HG03108 (cell line): ENCODE results near the gene CLCN4.
A peak's percentile ranks its signal among the peaks of the same experiment; 100 is the strongest.

Experiments used
- ATAC-seq: cut with Tn5 transposase; IDR thresholded peaks from one replicate; pipeline ENCODE4 v1.9.1; 2021; ENCODE audit warnings: moderate library complexity; ENCODE audit not compliant: unreplicated experiment

CLCN4 gene

DNA sequence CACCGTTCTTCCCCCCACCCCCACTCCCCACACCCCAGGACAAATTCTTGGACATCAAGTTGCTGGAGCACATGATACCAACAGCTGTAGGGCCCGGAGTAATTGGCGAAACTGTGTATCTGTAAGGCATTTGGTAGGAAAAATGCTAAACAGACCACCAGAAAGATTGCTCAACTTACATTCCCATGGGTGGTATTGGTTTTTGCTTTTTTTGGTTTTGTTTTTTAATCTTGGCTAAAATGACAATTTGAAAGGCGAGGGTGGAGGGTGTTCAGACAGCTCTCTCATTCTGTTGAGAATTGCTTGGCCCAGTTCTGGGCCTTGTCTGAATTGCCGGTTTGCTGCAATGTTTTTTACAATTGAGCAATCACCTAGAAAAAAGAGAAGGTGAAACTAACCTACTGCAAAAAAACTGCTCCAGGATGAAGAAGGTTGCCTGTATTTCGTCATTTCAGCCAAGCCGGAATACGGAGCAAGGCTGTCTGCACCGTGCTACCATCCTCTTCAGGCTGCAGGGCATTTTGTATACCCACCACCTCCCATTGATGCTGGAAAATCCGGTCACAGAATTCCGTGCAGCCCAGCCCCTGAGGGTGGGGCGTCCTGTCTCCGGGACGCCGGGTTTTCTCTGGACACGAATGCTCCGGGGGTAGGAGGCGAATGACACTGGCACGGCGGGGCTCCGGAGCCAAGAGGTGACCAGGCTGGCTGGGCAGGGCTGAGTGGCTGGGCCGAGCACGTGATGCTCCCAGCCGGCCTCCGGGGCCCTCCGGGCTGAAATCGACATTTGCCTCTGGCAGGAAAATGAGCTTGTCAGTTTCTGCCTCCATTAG is at the start of gene CLCN4:
CLCN4 (plus strand) TSS at position 777 of the 833 bp plus-strand sequence. CDS start 28,058 bp downstream, outside the sequence.
- peak; percentile 57 for ATAC-seq

DNA sequence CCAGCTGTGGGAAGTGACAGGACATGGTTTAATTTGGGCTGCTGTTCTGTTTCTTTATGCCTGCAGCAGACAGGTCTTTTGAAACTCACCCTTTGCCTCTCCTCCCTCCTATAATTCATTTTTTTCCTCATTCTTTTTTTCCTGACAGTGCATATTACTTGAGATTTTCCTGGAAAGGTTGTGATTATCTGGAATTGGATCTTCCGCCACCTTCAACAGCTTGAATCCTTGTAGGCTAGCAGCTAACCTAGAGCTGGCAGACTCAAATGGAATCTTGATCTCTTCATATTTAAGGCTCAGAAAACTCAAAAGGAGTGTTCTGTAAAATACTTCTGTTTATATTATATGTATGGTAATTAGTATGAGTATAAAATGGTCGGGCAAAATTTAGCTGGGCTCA is 49.3 kb upstream of the CLCN4 start:
- no peak for ATAC-seq

DNA sequence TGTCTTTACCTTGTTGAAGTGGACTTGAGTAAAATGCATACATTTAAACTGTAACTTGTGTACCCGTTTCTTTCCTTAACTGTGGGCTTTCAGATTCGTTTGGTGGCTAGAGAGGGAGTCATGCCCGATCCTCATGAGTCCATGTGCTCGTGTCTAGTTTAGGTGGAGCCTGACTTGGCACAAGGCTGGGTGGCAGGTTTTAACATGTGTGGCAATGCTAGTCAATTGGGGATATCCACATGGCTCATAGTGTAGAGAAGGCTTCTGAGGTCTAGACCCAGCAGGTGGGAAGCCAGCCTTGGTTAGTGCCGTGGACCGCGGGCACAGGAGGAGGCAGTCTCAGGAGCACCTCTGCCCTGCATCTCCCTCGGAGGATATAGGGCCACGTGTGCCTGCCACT is 48.5 kb upstream of the CLCN4 start:
- no peak for ATAC-seq

DNA sequence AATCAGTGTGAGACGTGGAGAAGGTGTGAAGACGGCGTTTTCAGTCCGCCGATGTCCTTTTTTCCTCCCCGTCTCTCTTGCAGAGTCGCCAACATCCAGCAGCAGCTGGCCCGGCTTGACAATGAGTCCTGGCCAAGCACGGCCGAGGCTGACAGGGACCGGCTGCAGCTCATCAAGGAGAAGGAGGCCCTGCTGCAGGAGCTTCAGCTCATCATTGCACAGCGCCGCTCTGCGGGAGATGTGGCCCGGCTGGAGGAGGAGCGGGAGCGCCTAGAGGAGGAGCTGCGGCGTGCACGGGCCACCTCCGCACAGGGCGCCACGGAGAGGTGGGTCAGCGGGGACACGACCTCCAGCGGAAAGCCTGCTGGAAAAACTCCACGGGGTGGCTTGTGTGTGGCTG is 47.1 kb upstream of the CLCN4 start:
- no peak for ATAC-seq

DNA sequence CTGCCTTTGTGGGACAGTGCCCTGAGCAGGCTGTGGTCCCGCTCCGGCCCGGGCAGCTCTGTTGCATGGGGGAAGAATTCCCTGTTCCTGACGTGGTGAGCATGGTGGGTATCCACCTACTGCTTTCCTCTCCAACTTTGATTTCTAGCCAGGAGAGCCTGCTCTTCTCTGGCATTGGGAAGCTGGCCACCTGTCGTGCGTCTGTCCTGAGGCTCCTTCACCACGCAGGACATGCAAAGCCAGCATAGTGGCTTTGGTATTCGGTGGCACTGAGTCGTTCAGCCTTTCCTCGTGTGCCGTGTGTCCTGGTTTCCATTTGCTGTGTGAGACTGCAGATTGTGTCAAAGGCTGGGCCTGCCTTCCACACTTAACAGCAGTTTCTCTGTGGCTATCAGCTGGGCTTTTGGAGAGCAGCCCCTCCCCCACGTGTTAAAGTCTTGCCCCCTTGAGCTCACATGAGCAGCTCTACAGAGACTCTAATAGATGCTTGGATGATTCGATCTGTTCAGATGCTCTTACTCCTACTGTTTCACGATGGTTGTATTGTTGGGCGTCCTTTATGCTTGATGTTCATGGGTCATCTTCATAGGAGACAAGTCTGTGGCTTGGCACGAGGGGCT is 46.3 kb upstream of the CLCN4 start:
- ATAC-seq, result no peak

DNA sequence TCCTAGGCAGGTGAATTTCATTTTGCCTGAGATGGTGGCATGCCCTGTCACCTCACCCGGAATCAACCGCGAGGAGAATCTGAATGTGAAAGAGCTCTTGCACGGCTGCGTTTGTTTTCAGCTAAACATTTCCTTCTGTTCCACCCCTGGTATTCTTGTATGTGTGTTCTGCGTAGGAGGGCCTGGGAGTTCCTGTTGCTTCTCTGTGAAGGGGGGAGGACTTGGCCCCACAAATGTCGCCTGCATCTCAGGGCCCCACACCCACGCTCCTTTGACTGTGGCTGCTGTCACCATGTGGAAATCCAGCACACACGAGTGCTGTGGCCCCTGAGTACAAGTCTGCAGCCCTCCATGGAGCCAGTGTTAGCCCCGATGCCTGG is 45.8 kb upstream of the CLCN4 start:
- no peak for ATAC-seq

DNA sequence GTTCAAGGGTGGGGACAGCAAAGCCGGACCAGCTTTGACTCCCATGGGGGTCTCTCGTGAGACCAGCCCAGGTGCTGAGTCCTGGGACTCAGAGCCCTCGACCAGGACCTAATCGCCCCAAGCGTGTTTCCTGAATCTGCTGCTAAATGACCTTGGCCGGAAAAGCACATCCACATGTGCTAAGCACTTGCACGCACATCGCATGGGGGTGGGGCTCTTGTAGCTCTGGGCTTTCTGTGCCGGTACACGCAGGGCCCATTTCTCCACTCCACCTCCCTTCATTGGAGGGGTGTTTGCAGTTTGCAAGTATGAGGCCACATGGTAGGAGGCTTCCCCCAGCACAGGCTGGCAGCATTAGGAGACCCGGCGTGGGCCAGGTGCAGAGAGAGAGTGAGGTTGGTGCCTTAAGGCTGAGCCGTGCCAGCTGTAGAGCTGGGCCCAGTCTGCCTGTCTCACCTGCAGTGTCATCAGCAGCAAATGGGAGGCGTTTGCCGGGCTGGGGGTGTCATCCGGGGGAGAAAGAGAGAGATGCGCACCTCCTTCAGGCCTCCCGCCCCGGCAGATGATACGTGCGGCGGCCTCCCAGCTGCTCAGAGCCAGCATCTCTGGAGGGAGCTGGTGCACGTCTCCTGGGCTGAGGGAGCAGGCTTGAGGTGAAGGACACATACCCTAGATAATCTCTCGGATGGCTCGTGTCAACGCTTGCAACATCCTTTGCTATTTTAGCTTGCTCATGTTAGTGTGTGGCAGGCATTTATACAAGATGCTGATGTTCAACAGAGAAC is 45.2 kb upstream of the CLCN4 start:
- no peak for ATAC-seq

DNA sequence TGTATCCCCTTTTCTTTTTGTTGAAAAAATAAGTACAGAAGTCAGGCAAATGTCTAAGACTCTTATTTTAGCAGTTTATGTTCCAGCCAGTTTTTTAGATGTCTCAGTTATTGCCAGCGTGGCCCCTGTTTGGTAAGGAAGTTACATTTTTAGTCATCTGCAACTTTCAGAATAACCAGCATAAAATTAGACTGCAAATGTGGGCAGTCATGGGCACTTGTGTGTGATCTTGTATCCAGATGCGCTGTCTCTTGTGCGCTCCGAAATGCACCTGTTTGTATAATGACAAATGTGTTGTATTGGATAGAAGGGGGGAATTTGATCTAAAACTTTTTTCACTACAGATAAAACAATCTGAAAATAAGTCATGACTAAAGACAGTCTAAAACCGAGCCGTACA is 44.3 kb upstream of the CLCN4 start:
- ATAC-seq, result peak; percentile 71

DNA sequence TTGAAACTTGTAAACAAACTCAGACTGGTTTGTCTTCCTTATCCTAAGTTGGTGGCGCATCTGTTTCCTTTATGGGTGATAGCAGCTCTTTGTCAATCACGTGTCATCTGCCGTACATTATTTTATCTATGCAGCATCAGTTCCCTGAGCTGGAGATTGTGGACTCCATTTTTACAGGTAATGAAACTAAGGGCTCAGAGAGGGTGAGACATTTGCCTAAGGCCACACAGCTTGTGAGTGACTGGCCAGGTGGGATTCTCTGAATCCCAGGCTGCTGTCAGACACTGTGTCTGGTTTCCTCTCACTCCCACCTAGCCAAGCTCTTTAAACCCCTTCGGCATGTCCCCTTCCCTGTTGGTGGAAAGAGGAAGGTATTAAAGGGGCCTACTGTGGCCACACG is 41.7 kb upstream of the CLCN4 start:
- no peak for ATAC-seq

DNA sequence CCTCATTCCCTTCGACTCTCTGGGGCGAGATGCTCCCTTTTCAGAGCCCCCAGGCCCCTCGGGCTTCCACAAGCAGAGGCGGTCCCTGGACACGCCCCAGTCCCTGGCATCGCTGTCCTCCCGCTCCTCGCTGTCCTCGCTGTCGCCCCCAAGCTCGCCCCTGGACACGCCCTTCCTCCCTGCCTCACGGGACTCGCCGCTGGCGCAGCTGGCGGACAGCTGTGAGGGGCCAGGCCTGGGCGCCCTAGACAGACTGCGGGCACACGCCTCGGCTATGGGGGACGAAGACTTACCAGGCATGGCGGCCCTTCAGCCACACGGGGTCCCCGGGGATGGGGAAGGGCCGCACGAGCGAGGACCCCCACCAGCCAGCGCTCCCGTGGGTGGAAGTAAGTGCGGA is 39.5 kb upstream of the CLCN4 start:
- ATAC-seq, result no peak

DNA sequence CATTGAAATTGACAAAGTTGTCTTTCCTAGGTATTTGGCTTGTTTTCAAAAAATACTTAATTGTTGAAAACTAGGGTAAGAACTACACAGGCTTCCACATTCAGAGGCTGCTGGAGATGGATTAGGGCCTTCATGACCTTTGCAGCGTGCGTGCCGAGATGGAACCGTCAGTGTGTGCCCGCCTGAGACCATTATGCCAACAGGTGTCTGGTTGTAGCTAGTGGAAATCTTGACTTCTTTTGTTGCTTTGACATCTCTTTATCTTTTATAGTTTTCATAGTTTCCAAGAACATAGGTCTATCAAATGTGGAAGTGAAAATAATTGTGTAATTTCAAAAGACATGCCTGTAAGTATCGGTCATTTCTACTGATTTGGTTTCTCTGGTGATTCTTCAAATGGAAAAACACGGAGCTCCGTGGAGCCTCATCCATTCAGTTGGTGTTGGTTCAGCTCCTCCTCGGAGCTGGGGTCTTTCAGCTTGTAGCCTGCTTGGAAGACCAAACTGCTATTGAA is 38.9 kb upstream of the CLCN4 start:
- ATAC-seq, result no peak

DNA sequence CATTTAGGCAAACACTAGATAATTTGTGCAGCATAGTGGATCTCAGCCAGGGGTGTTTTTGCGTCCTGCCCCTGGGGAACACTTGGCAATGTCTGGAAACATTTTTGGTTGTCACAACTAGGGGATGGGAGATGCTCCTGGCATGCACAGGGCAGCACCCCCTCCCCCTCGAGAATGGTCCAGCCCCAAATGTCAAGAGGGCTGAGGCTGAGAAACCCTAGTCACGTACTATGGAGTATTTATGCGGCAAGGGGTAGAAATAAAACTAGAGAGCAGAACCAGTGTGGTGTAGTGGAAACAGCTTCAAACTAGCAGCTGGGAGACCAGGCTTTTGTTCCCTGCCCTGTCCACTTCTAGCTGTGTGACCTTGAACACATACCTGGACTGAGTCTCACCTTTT is 38.2 kb upstream of the CLCN4 start:
- ATAC-seq, result no peak

DNA sequence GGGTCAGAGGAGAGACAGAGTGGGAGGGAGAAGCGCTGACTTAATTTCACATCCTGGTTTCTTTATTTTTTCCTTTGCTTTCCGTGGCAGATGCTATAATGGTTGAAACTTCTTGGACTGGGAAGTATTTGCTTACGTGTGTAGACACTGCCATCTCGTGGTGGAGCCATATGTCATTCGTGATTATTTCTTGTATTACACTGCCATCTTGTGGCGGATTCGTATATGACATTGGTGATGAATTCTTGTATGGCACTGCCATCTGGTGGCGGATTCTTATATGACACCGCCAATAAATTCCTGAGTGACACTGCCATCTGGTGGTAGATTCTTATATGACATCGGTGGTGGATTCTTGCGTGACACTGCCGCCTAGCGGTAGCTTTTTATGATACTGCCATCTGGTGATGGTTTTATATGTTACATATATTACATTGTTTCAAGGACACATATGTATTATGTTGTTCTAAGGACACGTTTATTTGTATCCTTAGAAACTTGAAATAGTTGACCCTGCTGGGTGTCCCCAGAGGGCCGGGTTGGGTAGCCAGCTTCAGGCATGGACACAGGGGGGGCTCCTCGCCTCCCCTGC is 37.3 kb upstream of the CLCN4 start:
- ATAC-seq, result peak; percentile 46

DNA sequence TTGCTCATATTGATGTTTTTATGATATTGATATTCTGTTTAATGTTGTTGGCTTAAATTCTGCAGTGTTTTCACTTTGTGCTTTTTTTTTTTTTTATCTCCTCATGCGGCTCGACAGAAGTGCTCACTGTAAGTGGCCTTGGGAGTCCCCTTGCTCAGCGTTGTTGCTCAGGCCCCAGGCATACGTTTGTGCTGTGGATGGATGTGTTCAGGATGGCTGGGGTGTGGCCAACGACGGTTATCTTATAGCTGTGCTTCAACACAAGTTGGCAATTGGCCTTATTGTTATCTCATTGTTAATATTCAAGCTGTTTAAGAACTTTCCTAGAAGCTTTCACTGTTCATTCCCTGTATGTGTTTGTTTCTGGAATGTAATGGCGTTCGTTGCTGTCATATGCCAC is 36.4 kb upstream of the CLCN4 start:
- no peak for ATAC-seq

DNA sequence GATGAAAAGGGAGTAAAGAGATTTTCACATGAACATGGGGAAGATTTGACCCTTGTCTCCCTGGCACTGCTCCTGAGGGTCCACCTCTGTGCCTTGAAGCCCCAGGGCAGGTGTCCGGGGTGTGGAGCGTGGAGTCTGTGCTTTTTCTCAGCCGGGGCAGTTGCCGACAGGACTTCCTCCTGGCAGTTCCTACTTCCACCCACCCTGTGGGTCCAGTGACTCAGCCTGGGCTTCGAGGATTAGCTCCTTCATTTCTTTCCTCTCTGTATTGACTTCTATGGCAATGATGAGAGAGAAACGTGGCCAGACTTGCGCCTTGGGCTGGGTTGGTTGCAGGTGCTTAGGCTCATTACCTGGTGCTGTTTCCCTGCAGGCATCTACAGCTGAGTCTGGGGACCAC is 35.9 kb upstream of the CLCN4 start:
- ATAC-seq, result no peak

DNA sequence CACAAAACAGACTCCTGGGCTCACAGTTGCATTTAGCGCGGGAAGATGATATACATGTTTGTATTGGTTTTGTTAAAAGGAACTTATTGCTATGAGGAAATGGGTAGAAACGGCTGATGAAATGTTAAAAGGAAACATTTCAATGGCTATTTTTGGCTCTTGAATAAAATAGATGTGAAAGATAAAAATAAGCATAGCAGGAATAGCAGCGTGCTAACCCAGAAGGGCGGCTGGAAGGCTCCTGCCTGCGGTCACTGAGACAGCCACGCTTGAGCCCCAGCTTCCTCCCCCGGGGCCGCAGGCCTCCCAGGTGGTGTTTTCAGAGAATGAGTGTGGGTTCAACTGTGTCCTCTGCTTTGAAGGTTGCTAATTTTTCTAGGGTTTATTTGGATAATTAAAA is 35.0 kb upstream of the CLCN4 start:
- peak; percentile 80 for ATAC-seq

DNA sequence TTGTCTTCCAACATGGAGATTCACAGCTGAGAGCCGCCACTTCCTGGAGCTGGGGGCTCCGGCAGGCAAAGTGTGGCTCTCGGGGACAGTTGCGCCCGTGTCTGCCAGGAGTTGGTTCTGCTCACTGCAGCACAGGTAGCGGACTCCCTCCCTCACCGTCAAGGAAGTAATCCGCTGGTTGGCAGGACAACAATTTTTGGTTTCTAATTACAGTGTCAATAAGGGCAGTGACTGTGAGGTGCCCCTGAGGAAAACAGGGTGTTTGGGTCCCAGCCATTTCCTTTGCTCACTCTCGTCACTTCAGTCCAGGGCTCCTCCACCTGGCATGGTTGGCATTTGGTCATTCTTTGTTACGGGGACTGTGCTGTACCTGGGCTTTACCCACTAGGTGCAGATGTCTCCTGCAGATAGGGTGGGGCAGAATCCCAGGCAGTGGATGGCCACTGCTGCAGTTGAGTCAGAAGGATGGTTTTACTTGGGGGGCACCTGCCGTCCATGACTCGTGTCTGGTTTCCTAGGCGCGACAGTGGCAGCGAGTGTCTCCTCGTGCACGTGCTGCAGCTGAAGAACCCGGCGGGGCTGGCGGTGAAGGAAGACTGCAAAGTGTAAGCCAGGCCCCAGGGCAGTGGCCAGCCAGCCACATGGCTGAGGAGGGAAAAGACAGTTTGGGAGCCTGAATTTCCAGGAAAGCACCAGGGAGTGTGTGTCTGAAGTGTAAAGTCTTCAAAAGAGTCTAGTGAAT is 32.1 kb upstream of the CLCN4 start:
- no peak for ATAC-seq

DNA sequence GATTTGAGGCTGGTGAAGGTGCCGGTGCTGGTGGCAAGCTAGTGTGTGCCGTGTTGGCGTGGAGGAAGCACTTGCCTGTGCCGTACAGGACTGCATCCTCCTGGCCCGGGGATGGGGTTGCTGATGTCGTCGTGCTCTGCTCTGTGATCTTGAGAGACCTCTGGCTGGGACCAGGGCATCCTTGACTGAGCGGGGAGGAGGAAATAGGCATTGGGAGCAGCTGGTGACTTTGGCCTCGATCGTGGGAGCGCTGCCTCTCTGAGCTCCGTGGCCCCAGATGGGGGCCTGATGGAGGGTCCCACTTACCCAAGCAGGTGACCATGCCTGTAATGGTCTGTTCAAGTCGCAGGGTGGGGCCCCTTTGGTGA is 31.5 kb upstream of the CLCN4 start:
- ATAC-seq, result no peak

DNA sequence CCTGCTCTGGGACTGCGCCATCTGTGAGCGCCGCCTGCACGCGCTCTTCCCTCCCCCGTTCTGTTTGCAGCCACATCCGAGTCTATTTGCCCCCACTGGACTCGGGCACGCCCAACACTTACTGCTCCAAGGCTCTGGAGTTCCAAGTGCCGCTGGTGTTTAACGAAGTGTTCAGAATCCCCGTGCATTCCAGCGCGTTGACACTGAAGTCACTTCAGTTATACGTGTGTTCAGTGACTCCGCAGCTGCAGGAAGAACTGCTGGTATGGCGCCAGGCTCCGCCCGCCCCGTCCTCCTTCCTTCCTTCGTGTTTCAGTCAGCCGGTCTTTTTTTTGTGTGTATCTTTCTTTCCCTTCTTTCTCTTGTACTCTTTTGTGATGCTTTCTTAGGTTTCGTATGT is 30.7 kb upstream of the CLCN4 start:
- ATAC-seq, result no peak

DNA sequence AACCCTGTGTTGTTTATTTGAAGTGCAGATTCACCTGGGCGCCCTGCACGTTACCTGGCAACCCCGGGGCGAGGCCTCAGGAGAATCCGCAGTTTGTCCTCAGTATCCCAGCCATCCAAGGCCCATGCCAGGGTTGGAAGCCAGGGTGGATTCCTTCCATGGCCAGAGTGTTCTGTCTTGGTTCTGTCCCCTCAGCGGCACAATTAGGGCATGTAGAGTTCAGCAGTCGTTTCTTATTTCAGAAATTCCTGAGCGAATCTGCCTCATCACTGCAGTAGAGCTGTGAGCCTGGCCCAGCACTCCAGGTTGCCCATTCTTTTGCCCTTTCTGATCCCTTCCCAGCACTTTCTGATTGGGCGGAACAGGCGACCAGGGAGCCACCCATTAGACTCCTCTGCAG is 29.9 kb upstream of the CLCN4 start:
- ATAC-seq, result no peak

DNA sequence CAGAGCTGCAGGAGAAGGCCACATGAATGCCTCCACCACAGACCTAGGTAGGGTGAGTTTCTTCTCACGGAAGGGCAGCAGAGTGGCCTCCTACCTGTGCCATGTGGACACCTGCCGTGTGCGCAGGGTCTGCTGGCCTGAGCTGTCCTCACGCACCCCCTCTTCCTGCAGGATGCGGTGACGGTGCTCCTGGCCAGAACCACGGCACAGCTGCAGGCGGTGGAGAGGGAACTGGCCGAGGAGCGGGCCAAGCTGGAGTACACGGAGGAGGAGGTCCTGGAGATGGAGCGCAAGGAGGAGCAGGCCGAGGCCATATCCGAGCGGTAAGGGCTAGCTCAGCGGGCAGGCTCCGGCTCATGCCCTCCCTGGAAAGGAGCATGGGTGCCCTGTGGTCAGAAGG is 28.4 kb upstream of the CLCN4 start:
- no peak for ATAC-seq
